ENCODE results near the gene MIPEP.

MIPEP gene

DNA sequence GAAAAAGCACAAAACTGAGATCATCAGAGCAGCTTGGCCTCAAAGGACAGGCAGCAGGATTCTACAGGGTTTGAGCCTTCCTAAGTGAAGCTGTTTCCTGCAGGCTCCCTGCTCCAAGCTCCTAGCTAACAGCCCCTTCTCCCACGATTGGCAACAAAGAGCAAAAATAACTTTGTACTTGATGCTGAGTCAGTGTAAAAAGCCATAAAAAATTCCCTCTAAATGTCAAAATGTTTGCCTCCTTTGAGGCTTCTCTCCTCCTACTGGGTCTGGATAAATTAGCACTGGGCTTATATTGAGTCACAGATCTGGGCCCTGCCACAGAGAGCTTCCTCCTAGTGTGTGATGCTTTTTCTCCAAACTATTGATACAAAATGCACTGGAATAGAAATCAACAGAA lies 165.7 kb downstream of the MIPEP start:
- in situ Hi-C loops (cut with MboI; ENCODE audit: low sequenced_read_pairs, unreplicated experiment), result no loop called here
- TF ChIP-seq, protein P1, sequence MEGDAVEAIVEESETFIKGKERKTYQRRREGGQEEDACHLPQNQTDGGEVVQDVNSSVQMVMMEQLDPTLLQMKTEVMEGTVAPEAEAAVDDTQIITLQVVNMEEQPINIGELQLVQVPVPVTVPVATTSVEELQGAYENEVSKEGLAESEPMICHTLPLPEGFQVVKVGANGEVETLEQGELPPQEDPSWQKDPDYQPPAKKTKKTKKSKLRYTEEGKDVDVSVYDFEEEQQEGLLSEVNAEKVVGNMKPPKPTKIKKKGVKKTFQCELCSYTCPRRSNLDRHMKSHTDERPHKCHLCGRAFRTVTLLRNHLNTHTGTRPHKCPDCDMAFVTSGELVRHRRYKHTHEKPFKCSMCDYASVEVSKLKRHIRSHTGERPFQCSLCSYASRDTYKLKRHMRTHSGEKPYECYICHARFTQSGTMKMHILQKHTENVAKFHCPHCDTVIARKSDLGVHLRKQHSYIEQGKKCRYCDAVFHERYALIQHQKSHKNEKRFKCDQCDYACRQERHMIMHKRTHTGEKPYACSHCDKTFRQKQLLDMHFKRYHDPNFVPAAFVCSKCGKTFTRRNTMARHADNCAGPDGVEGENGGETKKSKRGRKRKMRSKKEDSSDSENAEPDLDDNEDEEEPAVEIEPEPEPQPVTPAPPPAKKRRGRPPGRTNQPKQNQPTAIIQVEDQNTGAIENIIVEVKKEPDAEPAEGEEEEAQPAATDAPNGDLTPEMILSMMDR (IDR thresholded peaks at IDR 0.05; ENCODE audit: borderline replicate concordance, control extremely low read depth, extremely low read depth, insufficient read depth, missing control alignments), result no peak
- DNase-seq (ENCODE audit: low spot score), result no peak

DNA sequence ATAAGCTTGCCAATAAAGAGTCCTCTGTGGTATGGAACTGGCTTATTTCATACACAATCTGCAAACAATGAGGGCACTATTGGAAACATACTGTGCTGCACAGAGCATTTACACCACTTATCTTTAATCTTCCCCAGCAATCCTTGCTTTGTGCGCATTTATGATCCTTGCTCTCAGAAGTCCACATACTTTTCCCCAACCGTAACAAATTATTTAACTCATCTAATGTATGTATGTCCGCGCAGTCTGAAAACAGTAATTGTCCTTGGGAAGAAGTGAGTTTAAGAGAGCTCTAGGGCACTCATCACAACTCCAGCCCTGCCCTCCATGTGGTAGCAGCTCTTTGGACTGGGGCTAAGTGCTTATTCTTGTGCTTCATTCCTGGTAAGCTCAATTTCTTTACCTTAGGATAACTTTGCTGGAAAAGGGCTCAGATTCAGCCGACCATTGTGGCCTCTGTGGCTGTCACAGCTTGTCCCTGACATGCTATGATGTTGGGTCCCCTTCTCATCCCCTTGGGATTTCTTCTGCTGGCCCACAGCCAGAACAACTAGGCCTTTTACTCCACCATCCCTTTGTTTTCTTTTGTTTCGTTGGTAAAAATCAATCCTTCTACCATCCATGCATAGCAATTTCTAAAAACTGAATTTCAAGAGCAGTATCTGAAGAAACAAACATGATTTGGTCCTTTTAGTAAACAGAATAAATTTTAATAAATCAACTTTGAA lies 166.3 kb downstream of the MIPEP start:
- DNase-seq (ENCODE audit: low spot score), result no peak
- TF ChIP-seq, protein P1 (IDR thresholded peaks at IDR 0.05; ENCODE audit: borderline replicate concordance, control extremely low read depth, extremely low read depth, insufficient read depth, missing control alignments), result no peak
- in situ Hi-C loops (cut with MboI; ENCODE audit: low sequenced_read_pairs, unreplicated experiment), result no loop called here

DNA sequence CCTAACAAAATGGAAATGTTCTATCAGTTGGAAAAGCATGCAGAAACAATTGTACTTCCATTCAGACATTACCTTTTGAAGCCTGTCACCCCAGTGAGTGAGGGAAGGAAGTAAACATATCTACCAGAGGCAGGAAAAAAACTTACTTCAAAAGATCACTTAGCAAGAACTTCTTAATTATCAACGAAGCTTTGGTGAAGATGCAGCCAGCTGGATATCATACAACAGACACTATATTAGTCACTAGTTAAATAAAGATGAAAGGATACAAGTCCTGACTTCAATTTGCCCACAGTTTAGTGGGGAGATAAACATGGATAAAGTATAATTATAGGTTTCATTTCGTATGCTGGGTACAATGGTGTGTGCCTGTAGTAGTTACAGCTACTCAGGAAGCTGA lies 170.2 kb downstream of the MIPEP start:
- TF ChIP-seq, protein P1 (IDR thresholded peaks at IDR 0.05; ENCODE audit: borderline replicate concordance, control extremely low read depth, extremely low read depth, insufficient read depth, missing control alignments), result no peak
- in situ Hi-C loops (cut with MboI; ENCODE audit: low sequenced_read_pairs, unreplicated experiment), result no loop called here
- DNase-seq (ENCODE audit: low spot score), result no peak

DNA sequence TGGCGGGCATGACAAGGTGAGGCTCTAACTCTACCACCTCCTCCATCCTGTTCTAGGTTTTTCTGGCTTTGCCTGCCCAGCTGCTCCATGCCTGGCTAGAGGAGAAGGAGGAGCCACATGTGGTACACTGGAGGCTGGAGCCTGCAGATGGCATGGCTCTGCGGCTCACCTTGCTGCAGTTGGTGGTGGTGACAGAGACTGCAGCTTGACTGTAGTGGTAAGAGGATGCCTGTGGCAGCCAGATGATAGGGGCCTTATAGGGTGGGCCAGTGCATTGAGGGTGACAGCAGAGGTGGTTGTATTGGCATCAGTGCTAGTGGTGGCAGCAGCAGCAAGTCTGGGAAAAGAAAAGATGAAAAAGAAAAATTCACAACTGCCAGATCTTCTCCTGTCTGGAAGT lies 172.8 kb downstream of the MIPEP start:
- in situ Hi-C loops (cut with MboI; ENCODE audit: low sequenced_read_pairs, unreplicated experiment), result no loop called here
- TF ChIP-seq, protein P1 (IDR thresholded peaks at IDR 0.05; ENCODE audit: borderline replicate concordance, control extremely low read depth, extremely low read depth, insufficient read depth, missing control alignments), result no peak
- DNase-seq (ENCODE audit: low spot score), result no peak

DNA sequence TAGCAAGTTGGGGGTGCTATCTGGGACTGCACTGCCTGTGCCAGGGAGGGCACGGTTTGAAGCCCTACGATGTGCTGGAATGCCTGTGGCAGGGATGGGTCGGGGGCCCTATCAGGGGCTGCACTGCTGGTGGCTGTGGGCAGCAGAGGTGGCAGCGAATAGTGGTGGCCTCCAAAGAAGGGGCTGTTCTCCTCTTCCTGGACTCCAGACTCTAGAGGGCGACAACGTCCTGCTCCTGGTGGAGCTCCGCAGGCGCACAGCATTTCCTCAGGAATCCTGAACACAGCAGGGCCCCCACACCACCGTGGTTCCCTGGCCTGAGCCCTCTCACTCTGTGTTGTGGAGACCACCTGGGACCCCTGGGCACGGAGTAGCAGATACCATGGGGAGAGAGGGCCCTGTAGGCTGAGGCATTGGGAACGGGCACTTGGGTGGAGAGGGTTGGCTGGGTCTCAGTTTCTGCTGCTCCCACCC lies 173.4 kb downstream of the MIPEP start:
- TF ChIP-seq, protein P1 (IDR thresholded peaks at IDR 0.05; ENCODE audit: borderline replicate concordance, control extremely low read depth, extremely low read depth, insufficient read depth, missing control alignments), result peak; percentile 13
- peak; percentile 53 for DNase-seq (ENCODE audit: low spot score)
- in situ Hi-C loops (cut with MboI; ENCODE audit: low sequenced_read_pairs, unreplicated experiment), result no loop called here

DNA sequence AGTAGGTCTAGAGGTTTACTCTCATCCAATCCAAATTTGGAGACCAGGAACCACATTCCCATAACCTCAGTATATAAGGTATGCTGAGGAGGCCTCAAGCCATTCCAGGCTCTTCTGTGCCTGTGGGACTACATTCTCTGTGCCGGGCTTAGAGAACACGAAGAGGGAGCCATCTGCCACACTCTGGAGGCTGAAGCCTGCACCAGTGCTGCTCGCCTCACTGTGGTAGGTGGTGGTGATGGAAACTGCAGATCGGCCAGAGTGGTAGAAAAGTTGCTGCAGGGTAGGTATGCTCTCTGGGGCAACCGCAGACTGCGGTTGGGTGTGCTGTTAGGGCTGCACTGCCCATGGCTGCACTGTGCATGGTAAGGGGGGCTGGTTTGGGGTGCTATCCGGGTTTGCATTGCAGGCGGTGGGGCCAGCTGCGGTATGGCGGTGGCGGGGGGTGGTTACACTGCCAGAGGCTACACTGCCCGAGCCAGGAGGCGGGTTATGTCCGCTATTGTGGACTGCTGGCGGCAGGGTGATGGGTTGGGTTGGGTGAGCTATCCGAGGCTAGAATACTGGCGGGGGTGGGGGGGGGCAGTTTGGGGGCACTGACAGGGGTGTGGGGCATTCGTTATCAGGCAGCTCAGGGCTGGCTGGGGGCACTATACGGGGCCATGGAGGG lies 174.0 kb downstream of the MIPEP start:
- DNase-seq (ENCODE audit: low spot score), result no peak
- TF ChIP-seq, protein P1 (IDR thresholded peaks at IDR 0.05; ENCODE audit: borderline replicate concordance, control extremely low read depth, extremely low read depth, insufficient read depth, missing control alignments), result no peak
- in situ Hi-C loops (cut with MboI; ENCODE audit: low sequenced_read_pairs, unreplicated experiment), result no loop called here

Data from GM13976 (cell line).